SK-N-DZ (cell line): Measurements from ENCODE around the gene DNAJC5.

ENCODE experiments used
- DNase-seq: peaks from one replicate; pipeline ENCODE4 v3.0.0-alpha.2; 2015; ENCODE audit warnings: low spot score

DNAJC5 gene

DNA sequence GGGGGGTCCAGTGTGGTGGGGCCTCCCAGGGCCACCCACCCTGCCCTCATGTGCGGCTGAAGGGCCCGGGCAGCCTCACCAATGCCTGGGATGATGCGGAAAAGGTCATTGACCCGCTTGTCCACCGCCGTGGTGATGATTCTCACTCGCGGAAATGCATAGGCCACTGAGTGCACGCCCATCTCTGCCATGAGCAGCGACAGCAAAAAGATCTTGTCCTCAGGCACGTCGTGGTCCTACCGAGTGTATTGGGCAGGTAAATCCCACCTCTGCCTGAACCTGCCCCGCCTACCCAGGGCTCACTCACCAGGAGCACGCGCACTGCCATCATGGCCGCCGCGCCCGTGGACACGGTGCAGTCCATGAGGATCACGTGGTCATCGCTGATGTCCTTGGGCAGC lies 45.1 kb downstream of the DNAJC5 start:
- no peak for DNase-seq

DNA sequence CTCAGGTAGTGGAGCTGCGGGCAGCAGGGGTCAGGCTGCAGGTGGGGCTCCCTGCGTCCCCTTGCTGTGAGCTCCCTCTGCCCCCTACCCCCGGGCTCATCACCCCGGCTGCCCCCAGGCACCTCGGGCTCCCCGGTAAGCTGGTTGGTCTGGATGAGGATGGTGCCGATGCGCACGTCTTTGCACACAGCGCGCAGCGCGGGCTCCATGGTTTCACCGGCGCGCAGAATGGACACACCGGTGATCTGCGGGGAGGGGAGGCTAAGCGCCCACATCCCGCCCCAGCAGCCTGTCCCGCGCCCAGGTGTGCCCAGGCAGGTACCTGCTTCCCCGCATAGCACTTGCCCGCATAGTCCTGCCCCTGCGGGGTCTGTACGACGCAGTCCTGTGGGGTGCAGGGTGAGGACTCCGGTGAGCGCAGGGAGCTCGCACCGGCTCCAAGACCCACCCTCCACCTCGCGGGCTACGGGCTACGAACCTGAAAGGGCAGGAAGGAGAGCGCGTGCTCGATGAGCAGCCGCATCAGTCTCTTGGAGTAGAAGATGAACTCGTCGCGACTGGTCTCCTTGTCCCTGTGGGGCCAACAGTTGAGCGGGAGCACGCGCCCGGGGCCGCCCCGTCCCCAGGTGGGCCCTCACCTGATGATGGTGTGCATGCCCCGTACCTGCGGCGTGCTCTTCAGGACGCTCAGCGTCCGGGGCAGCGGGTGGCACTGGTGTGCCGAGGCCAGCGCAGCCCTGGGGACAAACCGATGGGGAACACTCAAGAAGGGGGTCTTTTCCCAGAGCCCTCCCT lies 45.7 kb downstream of the DNAJC5 start:
- no peak for DNase-seq

GRCh38 chr20:63941282-63942081 lies 46.6 kb downstream of the DNAJC5 start:
- no peak for DNase-seq

- no peak for DNase-seq
These were observed 47.5 kb downstream of the DNAJC5 start for GRCh38 chr20:63942250-63942951.

GRCh38 chr20:63942969-63943807 lies 48.3 kb downstream of the DNAJC5 start:
- no peak for DNase-seq

DNA sequence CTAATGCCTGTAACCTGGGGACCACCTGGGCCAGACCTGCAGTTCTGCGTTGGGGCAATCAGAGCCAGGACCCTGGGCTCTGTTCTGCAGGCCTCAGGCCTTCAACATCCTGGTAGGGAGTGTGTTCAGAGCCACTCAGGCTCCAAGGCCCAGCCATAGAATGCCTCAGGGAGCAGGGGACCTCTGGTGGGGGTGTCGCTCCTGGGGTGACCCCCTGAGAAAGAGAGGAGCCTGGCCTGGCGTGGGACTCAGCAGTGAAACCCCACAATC lies 48.8 kb downstream of the DNAJC5 start:
- DNase-seq, result no peak

DNA sequence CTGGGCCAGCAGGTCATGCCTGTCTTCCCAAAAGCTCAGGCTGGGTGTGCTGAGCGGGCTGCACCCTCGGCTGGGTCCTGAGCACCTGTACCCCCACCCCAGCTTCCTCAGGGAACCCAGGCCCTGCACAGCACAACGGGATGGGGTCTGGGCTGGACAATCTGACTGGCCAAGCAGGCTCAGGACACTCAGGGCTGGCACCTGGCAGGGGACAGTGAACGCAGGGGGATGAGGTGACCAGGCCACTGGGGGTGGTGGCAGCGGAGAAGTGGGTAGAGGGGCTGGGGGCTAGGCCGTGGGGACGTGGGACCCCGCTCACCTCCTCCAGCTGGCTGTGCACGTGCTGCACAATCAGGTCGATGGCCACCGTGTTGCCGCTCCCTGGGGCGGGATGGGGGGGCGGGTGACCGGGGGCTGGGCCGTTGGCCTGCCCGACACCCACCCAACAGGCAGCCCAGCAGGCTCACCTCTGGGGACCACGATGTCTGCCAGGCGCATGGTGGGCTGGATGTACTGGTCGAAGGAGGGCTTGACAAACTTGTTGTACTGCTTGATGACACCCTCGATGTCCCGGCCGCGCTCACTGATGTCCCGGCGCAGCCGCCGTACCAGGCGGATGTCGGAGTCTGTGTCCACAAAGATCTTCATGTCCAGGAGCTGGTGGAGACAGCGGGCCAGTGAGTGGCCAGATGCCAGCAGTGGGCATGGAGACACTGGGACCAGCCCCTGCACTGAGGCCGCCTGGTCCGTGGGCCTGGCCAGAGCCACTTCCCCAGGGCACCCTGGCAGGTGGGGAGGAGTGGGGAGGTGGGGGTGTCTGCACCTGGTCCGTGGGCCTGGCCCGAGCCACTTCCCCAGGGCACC lies 49.4 kb downstream of the DNAJC5 start:
- no peak for DNase-seq

DNA sequence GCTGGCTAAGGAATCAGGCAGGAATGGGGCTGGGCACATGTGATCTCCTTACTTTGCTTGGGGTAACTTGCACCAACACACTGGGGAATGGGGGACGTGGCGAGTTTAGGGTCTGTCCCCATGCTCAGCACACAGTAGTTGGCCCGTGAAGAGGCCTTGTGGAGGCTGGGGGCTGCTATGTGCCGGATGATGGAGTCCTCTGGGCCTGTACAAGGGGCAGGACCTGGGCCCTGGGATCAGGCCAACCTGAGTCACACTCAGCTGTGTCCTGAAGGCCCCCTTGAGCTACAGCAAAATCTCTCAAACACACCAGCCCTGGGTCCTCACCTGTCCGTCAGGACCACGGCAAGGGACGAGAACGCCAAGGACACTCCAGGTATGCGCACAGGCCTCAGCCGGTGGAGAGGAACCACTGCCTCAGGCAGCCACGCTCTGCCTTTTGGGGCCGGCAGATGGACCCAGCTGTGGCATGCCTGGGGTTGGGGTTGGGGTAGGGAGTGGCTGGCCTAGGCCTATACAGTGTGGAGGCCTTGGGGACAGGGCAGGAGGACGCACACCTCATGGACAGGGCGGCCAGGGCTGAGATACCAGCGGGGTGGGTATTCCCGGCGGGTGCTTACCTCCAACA lies 50.2 kb downstream of the DNAJC5 start:
- DNase-seq, result no peak

DNA sequence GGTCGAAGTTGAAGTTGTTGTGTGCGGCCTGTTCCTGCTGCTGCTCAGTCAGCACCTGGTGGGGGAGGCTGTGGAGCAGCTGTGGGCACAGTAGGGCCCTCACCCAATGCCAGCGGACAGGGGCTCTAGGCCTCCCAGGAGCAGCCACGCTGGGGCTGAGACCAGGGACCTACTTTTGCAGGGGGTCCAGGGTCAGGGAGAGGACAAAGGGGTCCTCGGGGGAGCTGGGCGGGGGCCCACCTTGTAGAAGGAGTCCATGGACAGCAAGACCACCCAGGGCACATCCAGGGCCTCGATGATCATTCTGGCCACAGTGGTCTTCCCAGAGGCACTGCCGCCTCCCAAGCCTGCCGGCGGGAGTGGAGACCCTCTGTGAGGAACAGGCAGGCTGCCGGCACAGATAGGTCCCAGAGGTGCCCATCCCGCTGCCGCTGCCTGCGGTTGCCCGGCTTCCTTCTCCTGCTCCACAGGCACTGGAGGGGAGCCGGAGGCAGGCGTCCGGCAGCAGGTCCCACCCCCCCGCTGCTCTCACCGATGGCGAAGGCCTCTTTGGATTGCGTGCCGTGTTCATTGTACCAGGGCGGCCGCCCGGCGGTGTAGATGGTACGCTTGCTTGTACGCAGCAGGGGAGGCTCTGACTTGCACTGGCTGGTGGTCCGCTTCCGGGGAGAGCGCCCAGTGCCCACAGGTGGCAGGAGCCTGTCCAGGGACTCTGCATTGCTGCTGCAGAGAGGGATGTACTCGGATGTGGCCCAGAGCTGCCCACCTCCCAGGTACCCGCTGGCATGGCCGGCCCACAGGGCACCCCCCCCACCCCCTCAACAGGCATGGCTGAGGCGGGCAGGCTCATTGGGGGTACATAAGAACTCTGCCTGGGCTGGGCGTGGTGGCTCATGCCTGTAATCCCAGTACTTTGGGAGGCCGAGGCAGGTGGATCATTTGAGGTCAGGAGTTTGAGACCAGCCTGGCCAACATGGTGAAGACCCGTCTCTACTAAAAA lies 51.3 kb downstream of the DNAJC5 start:
- no peak for DNase-seq

GRCh38 chr20:63946986-63947637 lies 52.2 kb downstream of the DNAJC5 start:
- no peak for DNase-seq

GRCh38 chr20:63947638-63948456 lies 52.9 kb downstream of the DNAJC5 start:
- no peak for DNase-seq

DNA sequence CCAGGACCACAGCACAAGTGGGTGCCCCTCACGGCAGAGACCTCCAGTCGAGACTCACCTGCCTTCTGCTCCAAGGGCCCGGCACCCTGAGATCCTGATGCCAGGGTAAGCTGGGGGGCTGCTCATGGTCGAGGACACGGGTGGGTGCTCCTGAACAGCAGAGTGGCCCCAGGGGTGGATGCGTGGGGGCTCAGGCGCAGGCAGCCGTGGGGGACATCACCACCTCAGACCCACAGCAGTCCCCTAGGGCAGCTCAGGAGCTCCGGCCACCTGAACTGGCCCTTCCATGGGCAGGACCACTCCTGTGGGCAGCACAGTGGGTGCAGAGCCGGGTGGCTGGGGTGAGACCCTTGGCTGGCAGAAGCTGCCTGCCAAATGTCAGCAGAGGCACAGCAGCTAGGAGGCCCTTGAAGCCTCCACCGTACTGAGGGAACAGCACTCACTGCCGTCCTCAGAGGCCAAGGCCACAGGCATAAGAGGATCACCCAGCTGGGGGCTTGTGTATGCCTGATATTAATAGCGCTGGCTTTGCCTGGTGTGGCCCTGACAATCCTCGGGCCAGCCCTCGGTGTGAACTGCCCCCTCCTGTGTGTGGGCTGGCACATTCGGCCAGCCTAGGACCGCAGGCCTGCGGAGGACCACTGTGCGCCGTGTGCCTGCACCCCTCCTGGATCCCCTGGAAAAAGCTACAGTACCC lies 55.9 kb downstream of the DNAJC5 start:
- DNase-seq, result no peak

- no peak for DNase-seq
These were observed 56.7 kb downstream of the DNAJC5 start for GRCh38 chr20:63951398-63952209.

GRCh38 chr20:63952210-63952535 lies 57.2 kb downstream of the DNAJC5 start:
- DNase-seq, result no peak

DNA sequence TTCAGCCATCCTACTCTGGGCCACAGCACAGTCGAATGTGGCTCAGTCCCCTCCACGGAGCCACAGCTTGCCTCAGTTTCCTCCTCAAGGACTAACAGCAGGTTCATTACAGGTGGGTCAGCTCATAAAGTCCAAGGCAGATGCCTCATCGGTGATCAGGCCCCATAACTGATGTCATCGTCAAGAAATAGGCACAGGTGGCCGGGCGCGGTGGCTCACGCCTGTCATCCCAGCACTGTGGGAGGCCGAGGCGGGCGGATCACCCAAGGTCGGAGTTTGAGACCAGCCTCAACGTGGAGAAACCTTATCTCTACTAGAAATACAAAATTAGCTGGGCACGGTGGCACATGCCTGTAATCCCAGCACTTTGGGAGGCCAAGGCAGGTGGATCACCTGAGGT lies 57.8 kb downstream of the DNAJC5 start:
- DNase-seq, result no peak

- no peak for DNase-seq
These were observed 59.0 kb downstream of the DNAJC5 start for GRCh38 chr20:63953764-63954429.
